Activated gamma-delta T cell treated with anti-CD3 and anti-CD28 coated beads, Interleukin-2, amount 50 U/mL, for 16 hours (primary cell): Measurements from ENCODE around the gene MARCHF6.
"Not testable (repeated sequence)": the region's sequence is repeated elsewhere in the genome, so short reads cannot be mapped to it uniquely, and the experiment has no call there.

Source experiments
- DNase-seq: peaks from one replicate; pipeline ENCODE4 v3.0.0-alpha.2; 2020; ENCODE audit warnings: low read depth

The MARCHF6 gene, protein sequence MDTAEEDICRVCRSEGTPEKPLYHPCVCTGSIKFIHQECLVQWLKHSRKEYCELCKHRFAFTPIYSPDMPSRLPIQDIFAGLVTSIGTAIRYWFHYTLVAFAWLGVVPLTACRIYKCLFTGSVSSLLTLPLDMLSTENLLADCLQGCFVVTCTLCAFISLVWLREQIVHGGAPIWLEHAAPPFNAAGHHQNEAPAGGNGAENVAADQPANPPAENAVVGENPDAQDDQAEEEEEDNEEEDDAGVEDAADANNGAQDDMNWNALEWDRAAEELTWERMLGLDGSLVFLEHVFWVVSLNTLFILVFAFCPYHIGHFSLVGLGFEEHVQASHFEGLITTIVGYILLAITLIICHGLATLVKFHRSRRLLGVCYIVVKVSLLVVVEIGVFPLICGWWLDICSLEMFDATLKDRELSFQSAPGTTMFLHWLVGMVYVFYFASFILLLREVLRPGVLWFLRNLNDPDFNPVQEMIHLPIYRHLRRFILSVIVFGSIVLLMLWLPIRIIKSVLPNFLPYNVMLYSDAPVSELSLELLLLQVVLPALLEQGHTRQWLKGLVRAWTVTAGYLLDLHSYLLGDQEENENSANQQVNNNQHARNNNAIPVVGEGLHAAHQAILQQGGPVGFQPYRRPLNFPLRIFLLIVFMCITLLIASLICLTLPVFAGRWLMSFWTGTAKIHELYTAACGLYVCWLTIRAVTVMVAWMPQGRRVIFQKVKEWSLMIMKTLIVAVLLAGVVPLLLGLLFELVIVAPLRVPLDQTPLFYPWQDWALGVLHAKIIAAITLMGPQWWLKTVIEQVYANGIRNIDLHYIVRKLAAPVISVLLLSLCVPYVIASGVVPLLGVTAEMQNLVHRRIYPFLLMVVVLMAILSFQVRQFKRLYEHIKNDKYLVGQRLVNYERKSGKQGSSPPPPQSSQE

DNA sequence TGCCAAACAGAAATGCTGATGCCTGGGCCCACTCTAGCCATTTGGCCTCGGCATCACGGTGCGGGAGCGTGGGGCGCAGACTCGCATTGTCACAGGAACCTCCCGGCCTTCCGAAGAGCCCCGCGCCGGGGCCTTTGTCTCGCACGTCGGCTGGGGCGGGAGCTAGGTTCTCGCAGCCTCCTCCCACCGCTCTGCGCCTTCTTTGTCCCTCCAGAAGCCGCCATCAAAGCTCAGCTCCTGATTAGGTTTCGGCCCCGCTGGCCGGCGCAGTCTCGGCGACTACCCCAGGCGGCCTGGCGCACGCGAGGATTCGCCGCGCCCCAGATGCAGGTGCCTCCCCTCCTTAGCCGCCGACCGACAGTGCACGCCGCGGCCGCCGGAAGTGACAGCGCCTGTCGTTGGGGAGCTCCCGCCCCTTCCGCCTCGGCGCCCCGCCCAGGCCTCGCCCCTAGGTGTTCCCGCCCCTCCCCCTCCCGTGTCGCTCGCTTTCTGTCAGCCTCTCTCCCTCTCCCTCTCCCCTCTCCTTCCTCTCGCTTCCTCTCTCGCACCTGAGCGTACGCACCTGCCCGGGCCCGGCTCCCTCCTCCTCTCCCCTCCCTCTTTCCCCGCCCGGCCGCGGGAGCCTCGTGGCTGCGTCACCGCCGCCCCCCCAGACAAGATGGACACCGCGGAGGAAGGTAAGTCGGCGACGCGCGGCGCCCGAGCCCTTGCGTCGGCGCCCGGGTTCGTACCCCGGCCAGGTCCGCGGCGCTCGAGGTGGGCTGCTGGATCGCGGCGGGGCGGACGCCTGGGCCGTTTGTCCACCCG is at the start of gene MARCHF6:
Gene MARCHF6, plus strand, starts transcription at position 455 of the 807 bp plus-strand sequence. Its CDS starts 204 bp downstream, at position 659.
- DNase-seq = peak; percentile 94

DNA sequence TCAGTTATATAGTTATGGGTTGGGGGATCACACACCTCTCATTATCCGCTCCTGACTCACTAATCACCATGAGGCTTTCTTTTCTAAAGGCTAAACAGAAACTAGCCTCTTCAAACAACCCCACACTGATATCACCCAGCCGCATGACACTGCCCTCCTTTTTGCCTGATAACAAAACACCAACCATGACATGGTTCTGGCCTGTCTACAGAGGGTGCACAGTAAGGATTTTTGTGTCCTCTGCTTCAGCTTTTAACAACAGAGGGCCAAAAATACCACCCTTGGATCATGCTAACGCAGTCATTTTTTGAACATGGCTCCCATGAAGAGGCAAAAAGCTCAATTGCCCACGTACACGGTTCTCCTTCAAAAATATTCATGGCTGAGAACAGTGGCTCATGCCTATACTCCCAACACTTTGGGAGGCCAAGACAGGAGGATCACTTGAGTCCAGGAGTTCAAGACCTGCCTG is 49.8 kb upstream of the MARCHF6 start:
- DNase-seq = no peak

DNA sequence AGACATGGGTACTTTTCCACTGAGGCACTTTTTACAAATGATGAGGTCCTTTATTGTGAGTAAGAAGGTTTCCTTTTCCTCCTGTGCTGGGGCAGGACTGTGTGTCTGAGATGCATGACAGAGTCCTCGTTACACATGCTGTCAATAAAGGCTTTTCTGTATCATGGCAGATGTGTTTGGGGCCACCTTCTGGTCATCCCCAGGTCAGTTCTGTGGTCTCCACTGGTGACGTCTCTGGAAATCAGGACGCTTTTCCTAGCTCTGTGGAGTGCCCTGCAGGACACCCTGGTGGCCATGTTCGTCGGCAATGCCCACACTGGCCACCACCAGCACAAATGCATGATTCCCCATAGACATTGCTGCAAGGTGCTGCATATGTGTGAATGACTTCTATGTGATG is 48.6 kb upstream of the MARCHF6 start:
- no peak for DNase-seq

- DNase-seq = no peak
These were observed 47.4 kb upstream of the MARCHF6 start for GRCh38 chr5:10306114-10306513.

GRCh38 chr5:10306806-10307205 is 46.7 kb upstream of the MARCHF6 start:
- no peak for DNase-seq

GRCh38 chr5:10307206-10308148 is 46.0 kb upstream of the MARCHF6 start, which contains the start of gene CMBL:
TSS of gene CMBL (minus strand) at chr5:10307902. CDS start at chr5:10290762, 17,140 bp downstream.
- no peak for DNase-seq

DNA sequence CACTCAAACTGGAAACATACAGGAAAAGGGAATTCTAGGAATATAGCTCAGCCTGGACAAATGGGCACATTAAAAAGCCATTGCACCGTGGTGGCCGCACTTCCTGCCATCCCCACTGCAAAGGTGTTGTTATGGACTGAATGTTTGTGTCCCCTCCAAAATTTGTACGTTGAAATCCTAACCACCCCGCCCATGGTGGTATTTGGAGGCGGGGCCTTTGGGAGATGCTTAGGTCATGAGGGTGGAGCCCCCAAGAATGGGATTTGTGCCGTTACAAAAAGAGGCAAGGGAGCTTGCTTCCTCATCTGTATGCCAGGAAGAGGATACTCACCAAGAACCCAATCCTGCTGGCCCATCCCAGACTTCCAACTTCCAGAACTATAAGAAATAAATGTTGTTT is 44.7 kb upstream of the MARCHF6 start:
- no peak for DNase-seq

GRCh38 chr5:10310066-10310779 is 43.3 kb upstream of the MARCHF6 start:
- no peak for DNase-seq

DNA sequence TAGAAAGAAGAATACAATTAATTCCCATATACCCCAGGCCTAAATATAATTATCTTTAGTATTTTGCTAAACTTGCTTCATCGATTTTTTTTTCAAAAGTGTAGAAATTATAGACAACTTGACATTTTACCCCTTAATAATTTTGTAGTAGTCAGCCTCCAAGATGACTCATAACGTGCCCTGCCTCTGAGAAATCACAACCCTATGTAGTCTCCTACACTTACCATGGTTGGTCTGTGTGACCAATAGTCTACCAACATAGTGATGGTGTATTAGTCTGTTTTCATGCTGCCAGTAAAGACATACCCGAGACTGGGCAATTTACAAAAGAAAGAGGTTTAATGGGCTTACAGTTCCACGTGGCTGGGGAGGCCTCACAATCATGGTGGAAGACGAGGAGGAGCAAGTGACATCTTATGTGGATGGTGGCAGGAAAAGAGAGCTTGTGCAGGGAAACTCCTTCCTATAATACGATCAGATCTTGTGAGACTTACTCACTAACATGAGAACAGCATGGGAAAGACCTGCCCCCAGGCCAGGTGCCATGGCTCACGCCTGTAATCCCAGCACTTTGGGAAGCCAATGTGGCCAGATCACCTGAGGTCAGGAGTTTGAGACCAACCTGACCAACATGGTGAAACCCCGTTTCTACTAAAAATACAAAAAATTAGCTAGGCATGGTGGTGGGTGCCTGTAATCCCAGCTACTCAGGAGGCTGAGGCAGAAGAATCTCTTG is 42.5 kb upstream of the MARCHF6 start:
- not testable (repeated sequence) for DNase-seq

- DNase-seq = no peak
These were observed 41.7 kb upstream of the MARCHF6 start for GRCh38 chr5:10311595-10312425.

GRCh38 chr5:10315201-10315600 is 38.3 kb upstream of the MARCHF6 start:
- DNase-seq = no peak

GRCh38 chr5:10315824-10316509 is 37.5 kb upstream of the MARCHF6 start:
- DNase-seq = no peak

GRCh38 chr5:10317825-10318682 is 35.4 kb upstream of the MARCHF6 start:
- no peak for DNase-seq

- no peak for DNase-seq
These were observed 34.2 kb upstream of the MARCHF6 start for GRCh38 chr5:10319202-10319851.

DNA sequence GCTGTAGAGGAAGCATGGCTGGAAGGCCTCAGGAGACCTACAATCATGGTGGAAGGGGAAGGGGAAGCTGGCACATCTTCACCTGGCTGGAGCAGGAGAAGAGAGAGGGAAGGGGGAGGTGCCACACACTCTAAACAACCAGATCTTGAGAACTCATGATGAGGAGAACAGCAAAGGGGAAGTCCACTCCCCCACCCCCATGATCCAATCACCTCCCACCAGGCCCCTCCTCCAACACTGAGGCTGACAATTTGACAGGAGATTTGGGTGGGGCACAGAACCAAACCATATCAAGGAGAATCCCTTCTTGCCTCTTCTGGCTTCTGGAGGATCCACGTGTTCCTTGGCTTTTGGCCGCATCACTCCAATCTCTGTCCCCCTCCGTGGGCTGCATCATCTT is 32.7 kb upstream of the MARCHF6 start:
- no peak for DNase-seq

DNA sequence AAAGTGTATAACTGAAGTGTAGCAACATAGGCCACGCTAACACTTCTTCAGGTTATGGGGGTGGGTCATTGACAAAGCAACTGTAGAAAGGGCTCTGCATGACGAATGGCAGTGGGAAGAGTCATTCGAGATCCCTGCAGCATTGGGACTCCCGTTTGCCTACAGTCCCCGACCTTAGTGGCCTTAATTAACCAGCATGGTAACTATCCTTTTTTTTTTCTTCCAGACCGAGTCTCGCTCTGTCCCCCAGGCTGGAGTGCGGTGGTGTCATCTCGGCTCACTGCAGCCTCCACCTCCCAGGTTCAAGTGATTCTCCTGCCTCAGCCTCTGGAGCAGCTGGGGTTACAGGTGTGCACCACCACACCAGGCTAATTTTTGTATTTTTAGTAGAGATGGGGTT is 31.6 kb upstream of the MARCHF6 start:
- DNase-seq = no peak
